H9 (cell line): ENCODE results near the gene NRXN3. TPM values are rescaled to one million over a fixed set of nuclear protein-coding genes. Genes with fewer than 3 reads are reported as not detected.

Experiments
- DNase-seq: peaks from one replicate; pipeline ENCODE4 v3.0.0-alpha.2; 2017
- H2AFZ ChIP-seq: one replicate; pipeline ENCODE4 v1.6.1; 2013; ENCODE audit warnings: mild to moderate bottlenecking, low read length, control low read depth, moderate library complexity
- H2AK5ac ChIP-seq: 2 replicates; pipeline ENCODE4 v1.6.1; 2013; ENCODE audit warnings: low read length, control low read depth, mixed read lengths; ENCODE audit not compliant: insufficient read length
- H2BK120ac ChIP-seq: one replicate; pipeline ENCODE4 v1.6.1; 2013; ENCODE audit warnings: low read depth, mild to moderate bottlenecking, low read length, control low read depth, inconsistent platforms; ENCODE audit not compliant: poor library complexity, severe bottlenecking
- H2BK12ac ChIP-seq: 2 replicates; pipeline ENCODE4 v1.6.1; 2013; ENCODE audit warnings: low read length, control low read depth, mixed read lengths, low read depth; ENCODE audit not compliant: insufficient read length
- H2BK15ac ChIP-seq: 2 replicates; pipeline ENCODE4 v1.6.1; 2013; ENCODE audit warnings: low read depth, low read length, control low read depth
- H2BK20ac ChIP-seq: one replicate; pipeline ENCODE4 v1.6.1; 2013; ENCODE audit warnings: low read depth, mild to moderate bottlenecking, low read length, control low read depth, inconsistent platforms; ENCODE audit not compliant: poor library complexity, severe bottlenecking
- H2BK5ac ChIP-seq: 2 replicates; pipeline ENCODE4 v1.6.1; 2013; ENCODE audit warnings: low read length, control low read depth, mixed read lengths; ENCODE audit not compliant: insufficient read length
- H3K14ac ChIP-seq: 2 replicates; pipeline ENCODE4 v1.6.1; 2013; ENCODE audit warnings: low read length, control low read depth; ENCODE audit not compliant: insufficient read depth
- H3K18ac ChIP-seq: 2 replicates; pipeline ENCODE4 v1.6.1; 2013; ENCODE audit warnings: low read depth, mild to moderate bottlenecking, mixed read lengths, low read length, control low read depth; ENCODE audit not compliant: insufficient read length
- H3K23ac ChIP-seq: 2 replicates; pipeline ENCODE4 v1.6.1; 2013; ENCODE audit warnings: low read length, control low read depth, mixed read lengths, low read depth; ENCODE audit not compliant: insufficient read length
- H3K23me2 ChIP-seq: 2 replicates; pipeline ENCODE4 v1.6.1; 2013; ENCODE audit warnings: low read depth, mild to moderate bottlenecking, mixed read lengths, low read length, control low read depth; ENCODE audit not compliant: insufficient read length, poor library complexity, severe bottlenecking
- H3K27ac ChIP-seq: 2 replicates; pipeline ENCODE4 v1.5.1; 2013; ENCODE audit warnings: low read length, control low read depth, mixed read lengths, low read depth; ENCODE audit not compliant: insufficient read length
- H3K27me3 ChIP-seq: 2 replicates; pipeline ENCODE4 v1.6.1; 2013; ENCODE audit warnings: low read length, control low read depth, inconsistent platforms; ENCODE audit not compliant: insufficient read depth
- H3K4ac ChIP-seq: 2 replicates; pipeline ENCODE4 v1.6.1; 2013; ENCODE audit warnings: low read depth, mild to moderate bottlenecking, control low read depth, inconsistent platforms, low read length, moderate library complexity
- H3K4me1 ChIP-seq: 2 replicates; pipeline ENCODE4 v1.6.1; 2013; ENCODE audit warnings: low read length, control low read depth, inconsistent platforms; ENCODE audit not compliant: insufficient read depth
- H3K4me2 ChIP-seq: 2 replicates; pipeline ENCODE4 v1.6.1; 2013; ENCODE audit warnings: low read length, control low read depth, mixed read lengths; ENCODE audit not compliant: insufficient read length, insufficient read depth
- H3K56ac ChIP-seq: 2 replicates; pipeline ENCODE4 v1.6.1; 2013; ENCODE audit warnings: low read depth, mild to moderate bottlenecking, mixed read lengths, low read length, control low read depth; ENCODE audit not compliant: insufficient read length
- H3K79me1 ChIP-seq: 2 replicates; pipeline ENCODE4 v1.6.1; 2013; ENCODE audit warnings: low read depth, mild to moderate bottlenecking, moderate library complexity, low read length, control low read depth, inconsistent platforms; ENCODE audit not compliant: insufficient read depth, poor library complexity, severe bottlenecking
- H3K79me2 ChIP-seq: 2 replicates; pipeline ENCODE4 v1.6.1; 2013; ENCODE audit warnings: low read length, control low read depth, inconsistent platforms; ENCODE audit not compliant: insufficient read depth
- H3K9ac ChIP-seq: 2 replicates; pipeline ENCODE4 v1.6.1; 2013; ENCODE audit warnings: low read length, control low read depth, mixed read lengths; ENCODE audit not compliant: insufficient read length; ENCODE audit errors: extremely low read depth
- H3K9me3 ChIP-seq: one replicate; pipeline ENCODE4 v1.6.1; 2013; ENCODE audit warnings: low read depth, low read length, inconsistent platforms; ENCODE audit not compliant: control insufficient read depth
- H3T11ph ChIP-seq: one replicate; pipeline ENCODE4 v1.6.1; 2013; ENCODE audit warnings: mild to moderate bottlenecking, low read length, control low read depth, inconsistent platforms
- H4K20me1 ChIP-seq: one replicate; pipeline ENCODE4 v1.6.1; 2013; ENCODE audit not compliant: control insufficient read depth, insufficient read length, insufficient read depth
- H4K5ac ChIP-seq: 2 replicates; pipeline ENCODE4 v1.6.1; 2013; ENCODE audit warnings: low read depth, mild to moderate bottlenecking, mixed read lengths, low read length, control low read depth; ENCODE audit not compliant: insufficient read length
- H4K8ac ChIP-seq: replicated peaks from 2 replicates; pipeline ENCODE4 v1.6.1; 2013; ENCODE audit warnings: low read length, control low read depth, mixed read lengths, low read depth; ENCODE audit not compliant: insufficient read length
- H4K91ac ChIP-seq: 2 replicates; pipeline ENCODE4 v1.6.1; 2013; ENCODE audit warnings: low read depth, mild to moderate bottlenecking, moderate library complexity, mixed read lengths, low read length, control low read depth; ENCODE audit not compliant: insufficient read length
- H3K27ac Mint-ChIP-seq, 3 experiments: 2 replicates in 2 of 3; 3 replicates in 1 of 3; pipeline ENCODE4 v1.8.0; 2020 to 2021; ENCODE audit warnings: mixed read lengths in 3 of 3, mild to moderate bottlenecking in 1 of 3, moderate library complexity in 1 of 3
- H3K27me3 Mint-ChIP-seq: 2 replicates; pipeline ENCODE4 v1.8.0; 2021; ENCODE audit warnings: low read depth, mild to moderate bottlenecking, moderate library complexity, mixed read lengths
- H3K36me3 Mint-ChIP-seq, 3 experiments: 2 replicates in 2 of 3; 3 replicates in 1 of 3; pipeline ENCODE4 v1.8.0; 2020 to 2021; ENCODE audit warnings: low read depth in 3 of 3, mixed read lengths in 3 of 3; ENCODE audit not compliant: insufficient read depth in 1 of 3
- H3K4me1 Mint-ChIP-seq, 2 experiments: 2 replicates each; pipeline ENCODE4 v1.8.0; 2020; ENCODE audit warnings: mixed read lengths in 2 of 2
- H3K4me3 Mint-ChIP-seq, 2 experiments: 2 replicates in 1 of 2; 3 replicates in 1 of 2; pipeline ENCODE4 v1.8.0; 2020 to 2021; ENCODE audit warnings: mild to moderate bottlenecking in 2 of 2, mixed read lengths in 2 of 2, moderate library complexity in 1 of 2
- H3K9me3 Mint-ChIP-seq, 2 experiments: 2 replicates in 1 of 2; 3 replicates in 1 of 2; pipeline ENCODE4 v1.8.0; 2020; ENCODE audit warnings: mild to moderate bottlenecking in 2 of 2, mixed read lengths in 2 of 2, moderate library complexity in 1 of 2
- CTCF ChIP-seq: fragments of 200-600 bp; sonication (generic); conservative IDR thresholded peaks from 3 replicates; pipeline ENCODE4 v1.8.0; 2021; ENCODE audit warnings: antibody characterized with exemption, mild to moderate bottlenecking
- WGBS: extraction: QIAGEN DNeasy Blood & Tissue Kit; methylation state at CpG from one replicate; pipeline ENCODE4 v1.1.7; 2013; ENCODE audit warnings: missing lambda C conversion rate, low lambda C conversion rate, mixed read lengths; ENCODE audit not compliant: insufficient read length; ENCODE audit errors: extremely low coverage; 5-methylcytosine and 5-hydroxymethylcytosine counted together
- total RNA-seq: library from RNA; stranded (reverse); gene quantifications from 2 replicates; pipeline ENCODE4 v1.2.1, GENCODE V29; 2021

The NRXN3 gene
- total RNA-seq, 1 experiment from 2014 or later = 1.8 TPM

DNA sequence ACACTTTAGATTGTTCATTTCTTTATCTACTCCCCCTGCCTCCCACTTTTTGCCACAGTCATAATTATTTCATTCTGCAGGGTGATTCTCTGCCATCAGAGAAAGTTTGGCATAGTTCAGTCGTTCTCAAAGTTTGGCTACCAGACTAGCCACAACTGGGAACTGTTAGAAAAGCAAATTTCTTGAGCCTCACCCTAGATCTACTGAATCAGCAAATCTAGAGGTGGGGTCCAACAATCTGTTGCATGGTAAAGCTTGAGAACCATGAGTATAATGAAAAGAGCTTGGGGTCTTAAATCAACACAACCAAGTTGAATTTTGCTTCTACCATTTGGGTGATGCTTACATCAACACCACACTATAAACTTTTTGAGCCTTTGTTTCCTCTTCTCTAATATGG lies 172.7 kb downstream of the NRXN3 start:
- Histone ChIP-seq H3K4me2 (no peak overlapping the region), H2BK5ac (no peak overlapping the region), H4K5ac (no peak overlapping the region), H3K27me3 (no peaks in the 10 kb centered on the region), H2BK120ac (no peak overlapping the region), H4K91ac (no peak overlapping the region), H3K23me2 (no peaks in the 10 kb centered on the region), H3T11ph (no peak overlapping the region), H3K27ac (no peak overlapping the region), H3K9ac (no peak overlapping the region), H4K8ac (no peak overlapping the region), H2BK12ac (no peak overlapping the region), H2AK5ac (no peak overlapping the region), H2AFZ (no peak overlapping the region), H3K4ac (no peak overlapping the region), H3K79me2 (no peaks in the 10 kb centered on the region), H3K23ac (no peak overlapping the region), H4K20me1 (no peaks in the 10 kb centered on the region), H3K56ac (no peak overlapping the region), H2BK20ac (no peak overlapping the region), H3K9me3 (no peaks in the 10 kb centered on the region), H3K14ac (no peak overlapping the region), H2BK15ac (no peak overlapping the region), H3K79me1 (no peaks in the 10 kb centered on the region), H3K4me1 (peaks cover 2% of the 10 kb centered on the region; the same call in 1 of the 2 replicates), H3K18ac (no peak overlapping the region)
- Mint-ChIP-seq H3K4me1 (peaks cover 27 to 40% of the 10 kb centered on the region in 2 experiments), H3K36me3 (no peaks in the 10 kb centered on the region), H3K9me3 (no peaks in the 10 kb centered on the region), H3K27ac (no peak overlapping the region), H3K4me3 (no peak overlapping the region), H3K27me3 (no peaks in the 10 kb centered on the region)
- TF ChIP-seq CTCF = no peak
- DNase-seq = no peak
- no CpG with 5 or more reads among the region's 1 CpG for WGBS
